Measurements from ENCODE around the gene AKAP13.
"Not testable (repeated sequence)": the region's sequence is repeated elsewhere in the genome, so short reads cannot be mapped to it uniquely, and the experiment has no call there.

The AKAP13 gene, protein sequence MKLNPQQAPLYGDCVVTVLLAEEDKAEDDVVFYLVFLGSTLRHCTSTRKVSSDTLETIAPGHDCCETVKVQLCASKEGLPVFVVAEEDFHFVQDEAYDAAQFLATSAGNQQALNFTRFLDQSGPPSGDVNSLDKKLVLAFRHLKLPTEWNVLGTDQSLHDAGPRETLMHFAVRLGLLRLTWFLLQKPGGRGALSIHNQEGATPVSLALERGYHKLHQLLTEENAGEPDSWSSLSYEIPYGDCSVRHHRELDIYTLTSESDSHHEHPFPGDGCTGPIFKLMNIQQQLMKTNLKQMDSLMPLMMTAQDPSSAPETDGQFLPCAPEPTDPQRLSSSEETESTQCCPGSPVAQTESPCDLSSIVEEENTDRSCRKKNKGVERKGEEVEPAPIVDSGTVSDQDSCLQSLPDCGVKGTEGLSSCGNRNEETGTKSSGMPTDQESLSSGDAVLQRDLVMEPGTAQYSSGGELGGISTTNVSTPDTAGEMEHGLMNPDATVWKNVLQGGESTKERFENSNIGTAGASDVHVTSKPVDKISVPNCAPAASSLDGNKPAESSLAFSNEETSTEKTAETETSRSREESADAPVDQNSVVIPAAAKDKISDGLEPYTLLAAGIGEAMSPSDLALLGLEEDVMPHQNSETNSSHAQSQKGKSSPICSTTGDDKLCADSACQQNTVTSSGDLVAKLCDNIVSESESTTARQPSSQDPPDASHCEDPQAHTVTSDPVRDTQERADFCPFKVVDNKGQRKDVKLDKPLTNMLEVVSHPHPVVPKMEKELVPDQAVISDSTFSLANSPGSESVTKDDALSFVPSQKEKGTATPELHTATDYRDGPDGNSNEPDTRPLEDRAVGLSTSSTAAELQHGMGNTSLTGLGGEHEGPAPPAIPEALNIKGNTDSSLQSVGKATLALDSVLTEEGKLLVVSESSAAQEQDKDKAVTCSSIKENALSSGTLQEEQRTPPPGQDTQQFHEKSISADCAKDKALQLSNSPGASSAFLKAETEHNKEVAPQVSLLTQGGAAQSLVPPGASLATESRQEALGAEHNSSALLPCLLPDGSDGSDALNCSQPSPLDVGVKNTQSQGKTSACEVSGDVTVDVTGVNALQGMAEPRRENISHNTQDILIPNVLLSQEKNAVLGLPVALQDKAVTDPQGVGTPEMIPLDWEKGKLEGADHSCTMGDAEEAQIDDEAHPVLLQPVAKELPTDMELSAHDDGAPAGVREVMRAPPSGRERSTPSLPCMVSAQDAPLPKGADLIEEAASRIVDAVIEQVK (N-terminal part only)

DNA sequence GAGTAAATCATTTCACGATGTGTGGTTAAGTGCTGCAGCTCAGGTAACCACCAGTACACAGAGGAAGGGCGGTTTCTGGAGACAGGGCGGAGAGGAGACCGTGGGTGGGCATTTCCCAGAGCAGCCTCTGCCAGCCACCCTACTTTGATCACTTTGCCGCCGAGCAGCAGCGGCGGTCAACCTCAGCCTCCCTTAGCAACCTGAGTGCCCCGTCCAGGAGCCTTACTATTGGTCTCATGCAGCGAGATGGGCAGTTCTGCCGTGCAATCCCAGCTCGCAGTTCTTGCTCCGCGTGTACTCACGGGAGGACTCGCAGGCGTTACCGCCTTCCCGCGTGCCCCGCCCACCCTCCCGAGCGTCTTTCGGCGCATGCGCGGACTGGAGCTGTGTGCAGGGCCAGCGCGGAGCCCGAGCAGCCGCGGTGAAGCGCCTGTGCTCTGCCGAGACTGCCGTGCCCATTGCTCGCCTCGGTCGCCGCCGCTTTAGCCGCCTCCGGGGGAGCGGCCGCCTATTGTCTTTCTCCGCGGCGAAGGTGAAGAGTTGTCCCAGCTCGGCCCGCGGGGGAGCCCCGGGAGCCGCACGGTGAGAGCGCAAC is at the start of gene AKAP13:
Gene AKAP13 (plus strand): TSS at position 387 of the 595 bp plus-strand sequence. CDS start 105,118 bp downstream, outside the sequence.
- DNase-seq (ENCODE audit: low read depth in 2 of 2), result peak; percentile 94

GRCh38 chr15:85330901-85331588 is 49.4 kb upstream of the AKAP13 start:
- peak; percentile 50 to 66 for DNase-seq (ENCODE audit: low read depth in 2 of 2)

DNA sequence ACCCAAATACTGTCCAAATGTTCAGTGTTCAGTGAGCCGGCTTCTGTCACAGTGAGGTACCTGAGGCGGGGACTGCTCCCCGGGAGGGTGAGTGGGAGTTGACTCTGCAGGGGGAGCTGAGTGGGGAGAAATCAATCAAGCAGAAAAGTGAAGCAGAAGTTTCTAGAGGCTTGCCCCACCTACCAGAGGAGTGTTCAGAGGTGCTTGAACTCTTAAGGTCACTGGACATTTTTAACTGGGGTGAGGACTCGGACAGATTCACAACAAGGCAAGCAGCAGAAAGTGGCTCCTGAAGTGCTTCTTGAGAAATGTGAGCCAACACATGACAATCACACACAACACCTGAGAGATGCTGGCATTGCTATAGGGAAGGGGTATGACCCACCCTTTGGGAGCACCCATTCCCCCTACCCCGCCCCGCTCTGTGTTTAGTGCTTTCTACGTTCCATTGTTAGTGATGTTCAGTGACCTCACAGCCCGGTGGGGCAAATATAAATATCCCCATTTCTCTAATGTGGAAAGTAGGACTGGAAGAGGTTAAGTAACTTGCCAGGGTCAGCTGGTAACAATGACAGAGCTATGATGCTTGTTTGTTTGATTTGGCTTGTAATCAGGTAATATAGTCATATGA is 48.6 kb upstream of the AKAP13 start:
- no peak for DNase-seq (ENCODE audit: low read depth in 2 of 2)

DNA sequence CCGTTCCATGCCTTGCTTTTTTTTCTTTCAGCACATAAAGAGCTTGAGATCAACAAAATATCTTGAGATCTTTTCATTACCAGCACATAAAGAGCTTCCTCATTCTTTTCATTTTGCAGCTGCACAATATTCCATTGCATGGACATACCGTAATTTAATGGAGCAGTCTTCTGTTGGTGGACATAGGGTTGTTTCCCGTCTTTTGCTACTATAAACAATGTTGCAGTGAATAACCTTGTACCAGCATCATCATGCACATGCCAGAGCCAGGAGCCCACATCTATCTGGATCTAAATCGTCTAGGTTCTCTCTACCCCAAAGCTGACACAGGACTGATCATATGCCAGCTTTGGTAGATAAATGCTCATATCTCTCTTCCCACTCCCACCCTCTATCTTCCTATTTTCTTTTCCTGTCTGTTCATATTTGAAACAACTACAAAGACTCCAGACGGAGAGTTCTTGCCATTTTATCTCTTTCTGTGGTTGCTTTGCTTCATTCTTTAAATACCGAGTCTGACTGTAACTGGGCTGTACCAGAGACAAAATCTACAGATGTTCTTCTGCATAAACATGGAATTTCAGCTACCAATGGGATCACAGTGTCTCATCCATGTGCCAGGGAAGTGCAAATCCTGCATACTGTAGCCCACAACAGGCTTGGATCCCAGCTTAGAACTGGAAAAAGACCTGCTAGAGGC is 47.1 kb upstream of the AKAP13 start:
- DNase-seq (ENCODE audit: low read depth in 2 of 2), result no peak

DNA sequence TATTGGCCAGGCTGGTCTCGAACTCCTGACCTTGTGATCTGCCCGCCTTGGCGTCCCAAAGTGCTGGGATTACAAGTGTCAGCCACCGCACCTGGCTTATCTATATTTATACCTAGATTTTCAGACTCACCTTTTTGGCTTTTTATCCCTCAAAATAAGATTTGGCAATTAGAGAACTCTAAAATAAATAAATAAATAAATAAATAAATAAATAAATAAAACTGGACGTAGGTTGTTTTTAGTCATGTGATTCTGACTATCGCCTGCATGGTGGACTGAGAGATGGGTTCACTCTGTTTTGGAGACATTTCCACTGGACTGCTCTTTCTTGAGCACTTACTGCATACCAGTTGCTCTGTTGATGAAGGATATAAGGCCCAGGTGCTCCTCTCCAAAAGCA is 46.2 kb upstream of the AKAP13 start:
- no peak for DNase-seq (ENCODE audit: low read depth in 2 of 2)

DNA sequence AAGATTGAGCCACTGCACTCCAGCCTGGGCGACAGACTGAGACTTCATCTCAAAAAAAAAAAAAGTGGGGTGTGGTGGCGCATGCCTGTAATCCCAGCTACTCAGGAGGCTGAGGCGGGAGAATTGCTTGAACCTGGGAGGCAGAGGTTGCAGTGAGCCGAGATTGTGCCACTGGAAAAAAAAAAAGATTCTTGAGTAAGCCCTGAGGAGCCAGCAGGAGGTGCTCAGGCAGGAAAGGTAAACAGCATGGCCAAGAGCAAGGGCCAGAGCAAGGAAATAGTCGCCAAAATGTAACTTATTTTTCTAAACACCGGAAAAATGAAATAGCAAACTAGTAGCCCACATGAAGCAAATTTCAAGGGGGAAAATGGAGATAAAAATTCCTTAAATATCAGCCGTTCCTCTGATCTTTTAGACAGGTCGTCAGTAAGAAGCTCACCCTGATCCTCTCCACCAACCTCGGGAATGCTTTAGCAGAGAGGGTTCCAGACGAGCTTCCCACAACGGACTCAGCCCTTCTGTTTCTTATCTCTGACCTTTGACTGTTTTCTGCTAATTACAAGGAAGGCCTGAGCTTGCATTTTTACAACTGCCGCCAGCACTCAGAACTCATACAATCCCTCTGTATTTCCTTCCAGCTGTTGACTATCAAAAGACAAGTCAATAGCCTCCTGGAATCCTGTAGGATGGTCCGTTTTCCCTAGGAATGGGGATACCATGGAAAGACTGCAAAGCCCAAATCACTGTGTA is 45.0 kb upstream of the AKAP13 start:
- DNase-seq (ENCODE audit: low read depth in 2 of 2), result no peak

DNA sequence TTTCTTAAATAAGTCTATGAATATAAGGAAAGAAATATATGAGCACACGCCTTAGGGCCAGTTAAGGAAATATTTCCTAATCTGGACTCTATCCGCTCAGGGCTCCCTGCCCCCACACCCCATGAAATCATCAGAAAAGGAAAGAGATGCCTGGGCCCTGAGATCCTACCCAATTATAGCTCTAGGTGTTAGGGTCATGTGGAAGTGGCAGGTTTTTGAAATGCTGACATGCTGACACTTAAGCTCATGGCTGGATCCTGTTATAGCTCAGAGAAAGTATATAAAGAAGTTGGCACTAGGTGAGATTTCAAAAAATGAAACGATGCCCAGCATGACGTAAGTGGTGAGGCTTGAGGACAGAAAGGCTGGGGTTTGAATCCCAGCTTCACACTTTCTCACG is 43.5 kb upstream of the AKAP13 start:
- DNase-seq (ENCODE audit: low read depth in 2 of 2), result no peak

DNA sequence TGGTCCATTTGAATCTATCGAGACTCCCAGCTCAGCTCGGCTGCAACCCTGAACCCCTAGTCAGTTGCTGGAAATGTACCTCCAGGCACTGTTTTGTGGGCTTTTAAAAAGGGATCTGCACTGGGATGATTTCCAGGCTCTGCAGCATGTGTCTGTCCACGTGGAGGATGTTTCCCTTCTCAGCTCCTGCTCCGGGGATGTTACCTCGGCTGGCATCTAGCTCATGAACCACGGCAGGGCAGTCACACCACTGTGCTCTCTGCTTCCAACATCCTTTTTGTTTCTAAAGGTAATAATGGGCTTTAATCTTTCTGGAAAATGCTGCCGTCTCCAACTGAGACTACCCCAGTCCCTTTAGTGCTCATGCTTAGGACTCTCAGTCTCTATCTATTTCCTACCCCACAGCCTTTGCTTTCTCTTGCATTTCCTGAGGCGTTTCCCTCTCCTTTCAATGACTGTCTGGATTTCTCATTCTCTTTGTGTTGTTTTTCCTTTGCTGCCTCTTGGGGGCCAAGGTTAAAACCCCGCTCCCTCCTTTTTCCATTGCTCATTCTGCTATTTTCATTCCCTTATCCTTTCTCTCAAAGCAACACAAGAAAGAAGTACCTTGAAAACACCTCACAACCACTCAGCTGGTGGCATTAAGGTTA is 42.9 kb upstream of the AKAP13 start:
- no peak for DNase-seq (ENCODE audit: low read depth in 2 of 2)

GRCh38 chr15:85340321-85340665 is 40.1 kb upstream of the AKAP13 start:
- no peak for DNase-seq (ENCODE audit: low read depth in 2 of 2)

GRCh38 chr15:85340852-85341251 is 39.6 kb upstream of the AKAP13 start:
- DNase-seq (ENCODE audit: low read depth in 2 of 2), result no peak

DNA sequence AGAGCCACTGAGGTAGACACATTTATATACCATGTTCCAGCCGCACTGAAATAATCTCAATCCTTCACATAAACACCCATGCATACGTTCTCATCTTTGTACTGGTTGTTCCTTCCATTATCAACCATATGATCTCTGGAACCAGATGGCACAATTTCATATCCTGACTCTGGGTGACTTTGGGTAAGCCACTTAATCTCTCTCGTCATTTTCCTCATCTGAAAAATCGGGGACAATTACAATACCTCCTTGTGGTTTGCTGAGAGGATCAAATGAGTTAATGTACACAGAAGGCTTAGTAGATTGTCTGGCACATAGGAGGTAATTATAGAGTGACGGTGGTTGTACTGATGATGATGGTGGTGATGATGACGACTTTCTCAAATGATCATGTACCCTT is 38.2 kb upstream of the AKAP13 start:
- not testable (repeated sequence) for DNase-seq (ENCODE audit: low read depth in 2 of 2)

DNA sequence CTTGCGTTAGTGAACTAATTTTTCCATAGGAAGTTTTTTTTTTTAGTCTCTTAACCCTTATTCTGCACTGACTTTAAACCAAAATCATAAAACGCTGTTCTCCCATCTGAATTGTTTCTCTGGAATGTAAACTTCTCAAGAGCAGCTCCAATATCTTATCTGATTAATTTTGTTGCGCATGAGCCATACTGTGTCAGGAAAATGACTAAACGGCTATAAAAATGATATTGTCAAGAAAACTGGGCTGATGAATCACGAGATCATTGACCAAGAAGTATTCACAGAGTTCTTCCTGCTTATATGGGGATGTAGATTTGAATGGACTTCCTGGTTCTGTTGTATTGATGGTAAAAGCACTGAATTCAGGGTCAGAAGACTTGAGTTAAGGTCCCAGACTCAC is 37.0 kb upstream of the AKAP13 start:
- DNase-seq (ENCODE audit: low read depth in 2 of 2), result not testable (repeated sequence)

GRCh38 chr15:85344241-85344640 is 36.2 kb upstream of the AKAP13 start:
- DNase-seq (ENCODE audit: low read depth in 2 of 2), result not testable (repeated sequence)

GRCh38 chr15:85344653-85345114 is 35.7 kb upstream of the AKAP13 start:
- DNase-seq (ENCODE audit: low read depth in 2 of 2), result not testable (repeated sequence)

GRCh38 chr15:85345196-85345918 is 35.0 kb upstream of the AKAP13 start:
- not testable (repeated sequence) for DNase-seq (ENCODE audit: low read depth in 2 of 2)

DNA sequence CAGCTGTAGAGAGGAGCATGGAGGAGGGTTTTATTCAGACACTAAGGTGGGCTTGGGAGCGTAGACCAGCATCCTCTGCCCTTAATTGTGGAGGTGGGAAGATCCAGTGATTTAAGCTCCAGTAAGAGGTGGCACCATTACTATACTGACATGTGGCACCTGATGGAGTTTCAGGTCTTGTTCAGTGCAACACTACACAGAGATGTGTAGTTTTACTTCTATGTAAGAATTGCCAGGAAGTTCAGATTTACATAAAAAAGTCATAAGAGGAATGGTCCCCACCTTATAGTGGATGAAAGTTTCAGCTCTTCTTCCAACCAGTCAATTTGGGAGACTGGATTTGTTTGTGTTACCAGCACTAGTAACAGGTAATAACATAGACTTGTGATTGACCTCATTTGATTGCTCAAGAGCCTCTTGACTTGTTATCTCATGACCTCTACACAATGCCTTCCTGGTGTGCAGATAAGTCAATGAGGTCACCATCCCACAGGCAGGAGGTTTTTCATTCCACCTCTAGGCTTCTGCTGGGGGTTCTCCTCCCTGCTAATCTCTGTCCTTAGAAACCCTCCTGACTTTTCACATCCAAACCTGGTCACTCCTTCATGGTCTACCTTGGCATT is 33.8 kb upstream of the AKAP13 start:
- DNase-seq (ENCODE audit: low read depth in 2 of 2), result not testable (repeated sequence)
